SK-N-SH (cell line): ENCODE measurements around the gene RSRC1. TPM values are rescaled to one million over a fixed set of nuclear protein-coding genes. Genes with fewer than 3 reads are reported as not detected.

ENCODE experiments used
- CTCF ChIA-PET: fragments of 300-600, 350-600 bp; formaldehyde crosslinking; extraction: SDS; loops from one replicate; lab custom pipeline; 2021; lab: Yijun Ruan, JAX
- POLR2A ChIA-PET: fragments of 350-600 bp; sonication (Branson Sonifier 250); formaldehyde crosslinking; extraction: SDS; loops from one replicate; lab custom pipeline; 2020; ENCODE audit warnings: antibody characterized with exemption, inconsistent platforms; lab: Yijun Ruan, JAX
- DNase-seq: peaks from one replicate; pipeline ENCODE4 v3.0.0; 2012
- H2AFZ ChIP-seq: fragments of 200-600 bp; sonication (generic); 2 replicates; pipeline ENCODE4 v1.8.1; 2016; ENCODE audit warnings: antibody characterized with exemption, mild to moderate bottlenecking, low read depth
- H3F3A ChIP-seq: fragments of 200-600 bp; sonication (generic); replicated peaks from 2 replicates; pipeline ENCODE3; 2016; ENCODE audit warnings: antibody characterized with exemption, mild to moderate bottlenecking; ENCODE audit not compliant: insufficient read depth
- H3K27ac ChIP-seq, 2 experiments: fragments of 200-500 bp in 1 of 2; fragments of 200-600 bp in 1 of 2; sonication (Bioruptor generic) in 1 of 2; sonication (generic), shearing (Covaris generic) in 1 of 2; 2 replicates each; pipeline versions ENCODE4 v1.5.1 to v1.6.1; 2014 to 2016; ENCODE audit warnings: low read depth in 2 of 2, inconsistent platforms in 1 of 2, low read length in 1 of 2, mild to moderate bottlenecking in 1 of 2, mixed read lengths in 1 of 2
- H3K27me3 ChIP-seq: fragments of 200-600 bp; sonication (generic), shearing (Covaris generic); 2 replicates; pipeline ENCODE4 v1.6.1; 2016; ENCODE audit warnings: mixed run types; ENCODE audit not compliant: insufficient read depth
- H3K36me3 ChIP-seq, 2 experiments: fragments of 200-500 bp in 1 of 2; fragments of 200-600 bp in 1 of 2; sonication (Bioruptor generic) in 1 of 2; sonication (generic) in 1 of 2; replicated peaks in 1 of 2; 2 replicates each; pipeline versions ENCODE3 to v1.5.1; 2014 to 2016; ENCODE audit warnings: low read length in 1 of 2, mild to moderate bottlenecking in 1 of 2; ENCODE audit not compliant: insufficient read depth in 2 of 2, control insufficient read depth in 1 of 2
- H3K4me1 ChIP-seq, 2 experiments: fragments of 200-500 bp in 1 of 2; fragments of 200-600 bp in 1 of 2; sonication (Bioruptor generic) in 1 of 2; sonication (generic), shearing (Covaris generic) in 1 of 2; 2 replicates each; pipeline versions ENCODE4 v1.5.1 to v1.6.1; 2014 to 2016; ENCODE audit warnings: low read depth in 1 of 2, low read length in 1 of 2, mixed run types in 1 of 2; ENCODE audit not compliant: insufficient read depth in 2 of 2, control insufficient read depth in 1 of 2
- H3K4me2 ChIP-seq: fragments of 200-600 bp; sonication (generic), shearing (Covaris generic); 2 replicates; pipeline ENCODE4 v1.6.1; 2017; ENCODE audit warnings: mixed run types
- H3K4me3 ChIP-seq, 2 experiments: fragments of 200-500 bp in 1 of 2; fragments of 200-600 bp in 1 of 2; sonication (Bioruptor generic) in 1 of 2; sonication (generic), shearing (Covaris generic) in 1 of 2; 2 replicates each; pipeline versions ENCODE4 v1.5.1 to v1.8.1; 2014 to 2016; ENCODE audit warnings: low read depth in 2 of 2, inconsistent platforms in 1 of 2, low read length in 1 of 2, mild to moderate bottlenecking in 1 of 2, mixed read lengths in 1 of 2, moderate library complexity in 1 of 2
- H3K79me2 ChIP-seq: fragments of 200-600 bp; sonication (generic); 2 replicates; pipeline ENCODE4 v1.8.1; 2017; ENCODE audit warnings: mild to moderate bottlenecking; ENCODE audit not compliant: insufficient read depth
- H3K9ac ChIP-seq: fragments of 200-600 bp; sonication (generic); 2 replicates; pipeline ENCODE4 v1.6.1; 2017; ENCODE audit warnings: mixed run types
- H3K9me2 ChIP-seq: fragments of 200-600 bp; sonication (generic); 2 replicates; pipeline ENCODE4 v1.6.1; 2017; ENCODE audit warnings: mixed run types
- H3K9me3 ChIP-seq: fragments of 200-600 bp; sonication (generic); 2 replicates; pipeline ENCODE4 v1.6.1; 2017; ENCODE audit warnings: mixed run types, mild to moderate bottlenecking, moderate library complexity
- H4K20me1 ChIP-seq: fragments of 200-600 bp; sonication (generic); 2 replicates; pipeline ENCODE4 v1.6.1; 2017; ENCODE audit warnings: mild to moderate bottlenecking, mixed run types; ENCODE audit not compliant: insufficient read depth
- CHD2 ChIP-seq: fragments of 150-350 bp; IDR thresholded peaks from 2 replicates; pipeline ENCODE4 v1.6.1; 2018; ENCODE audit warnings: low read length; ENCODE audit not compliant: partially characterized antibody
- EP300 ChIP-seq, 2 experiments: IDR thresholded peaks; 2 replicates each; pipeline versions ENCODE4 v1.4.0 to v1.6.1; 2012; ENCODE audit warnings: borderline replicate concordance in 1 of 2, low read depth in 1 of 2, low read length in 1 of 2
- FOXM1 ChIP-seq: IDR thresholded peaks from 2 replicates; pipeline ENCODE4 v1.4.0; 2012; ENCODE audit warnings: low read depth, mild to moderate bottlenecking
- GATA2 ChIP-seq: sonication (generic); formaldehyde crosslinking; IDR thresholded peaks from 2 replicates; pipeline ENCODE4 v1.5.0; 2020; ENCODE audit warnings: mild to moderate bottlenecking, missing genetic modification reagents
- MXI1 ChIP-seq: IDR thresholded peaks from 2 replicates; pipeline ENCODE4 v1.6.1; 2012; ENCODE audit warnings: mild to moderate bottlenecking, low read depth, low read length, improper control_type of control experiment
- POLR2AphosphoS5 ChIP-seq: IDR thresholded peaks from 2 replicates; pipeline ENCODE4 v1.6.1; 2012; ENCODE audit warnings: low read depth, low read length
- RAD21 ChIP-seq: IDR thresholded peaks from 2 replicates; pipeline ENCODE4 v1.6.1; 2012; ENCODE audit warnings: mild to moderate bottlenecking, low read length
- REST ChIP-seq: IDR thresholded peaks from 2 replicates; pipeline ENCODE4 v1.6.1; 2012; ENCODE audit warnings: mild to moderate bottlenecking, low read depth, low read length, moderate library complexity
- YY1 ChIP-seq: IDR thresholded peaks from 2 replicates; pipeline ENCODE4 v1.4.0; 2012; ENCODE audit warnings: low read depth, mild to moderate bottlenecking
- WGBS: methylation state at CpG from one replicate; pipeline ENCODE4 v1.1.6; 2017; ENCODE audit warnings: low lambda C conversion rate; 5-methylcytosine and 5-hydroxymethylcytosine counted together
- polyA plus RNA-seq, 3 experiments: library from polyadenylated mRNA; depleted of rRNA; stranded (reverse); fragments of >200 nt; gene quantifications; 2 replicates each; pipeline ENCODE4 v1.2.3, GENCODE V29; 2012
- TF ChIP-seq, protein P1 (sequence below): IDR thresholded peaks from 2 replicates; pipeline ENCODE4 v1.4.0; 2012; ENCODE audit warnings: low read depth, borderline replicate concordance
- TF ChIP-seq, protein P2 (sequence below): fragments of 150-350 bp; IDR thresholded peaks from 2 replicates; pipeline ENCODE4 v1.6.1; 2016; ENCODE audit warnings: mild to moderate bottlenecking, low read depth, low read length
- TF ChIP-seq, protein P3 (sequence below): IDR thresholded peaks from 2 replicates; pipeline ENCODE4 v1.4.0; 2012; ENCODE audit warnings: low read depth

Gene RSRC1
- polyA plus RNA-seq, 1 of the 3 experiments (the other 2 are of a cell fraction) = 4.5 TPM

GRCh38 chr3:158451405-158452055, 341.6 kb downstream of the RSRC1 start:
- DNase-seq = no peak
- WGBS = 100% methylated on average over 1 of the region's 1 CpG
- Histone ChIP-seq H3K27me3 (no peaks in the 10 kb centered on the region), H3K36me3 (no peaks in the 10 kb centered on the region), H3K9me3 (no peaks in the 10 kb centered on the region), H3K27ac (no peak overlapping the region), H3F3A (peaks cover 4% of the 10 kb centered on the region), H3K4me1 (no peaks in the 10 kb centered on the region; a peak in 1 of 4 replicates), H3K9me2 (no peaks in the 10 kb centered on the region; the same call in 1 of the 2 replicates), H3K9ac (no peak overlapping the region), H4K20me1 (no peaks in the 10 kb centered on the region), H3K4me2 (no peak overlapping the region), H2AFZ (no peak overlapping the region), H3K79me2 (no peaks in the 10 kb centered on the region), H3K4me3 (no peak overlapping the region)
- CTCF ChIA-PET = interaction anchor here (0.6 to 1.1 kb wide), 2 partner anchors 15 to 1179 kb away, joined by 3 read pairs; no protein-coding TSS in a partner anchor
- TF ChIP-seq POLR2AphosphoS5 = no peak
- TF ChIP-seq CHD2 = no peak
- no peak for TF ChIP-seq EP300 (IDR thresholded peaks at IDR 0.05; ENCODE audit: borderline replicate concordance in 1 of 2, low read depth in 1 of 2, low read length in 1 of 2)
- TF ChIP-seq, protein P1, sequence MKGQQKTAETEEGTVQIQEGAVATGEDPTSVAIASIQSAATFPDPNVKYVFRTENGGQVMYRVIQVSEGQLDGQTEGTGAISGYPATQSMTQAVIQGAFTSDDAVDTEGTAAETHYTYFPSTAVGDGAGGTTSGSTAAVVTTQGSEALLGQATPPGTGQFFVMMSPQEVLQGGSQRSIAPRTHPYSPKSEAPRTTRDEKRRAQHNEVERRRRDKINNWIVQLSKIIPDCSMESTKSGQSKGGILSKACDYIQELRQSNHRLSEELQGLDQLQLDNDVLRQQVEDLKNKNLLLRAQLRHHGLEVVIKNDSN = no peak
- TF ChIP-seq FOXM1 = no peak
- TF ChIP-seq RAD21 = no peak
- TF ChIP-seq YY1 = no peak
- TF ChIP-seq REST = no peak
- TF ChIP-seq, protein P2, sequence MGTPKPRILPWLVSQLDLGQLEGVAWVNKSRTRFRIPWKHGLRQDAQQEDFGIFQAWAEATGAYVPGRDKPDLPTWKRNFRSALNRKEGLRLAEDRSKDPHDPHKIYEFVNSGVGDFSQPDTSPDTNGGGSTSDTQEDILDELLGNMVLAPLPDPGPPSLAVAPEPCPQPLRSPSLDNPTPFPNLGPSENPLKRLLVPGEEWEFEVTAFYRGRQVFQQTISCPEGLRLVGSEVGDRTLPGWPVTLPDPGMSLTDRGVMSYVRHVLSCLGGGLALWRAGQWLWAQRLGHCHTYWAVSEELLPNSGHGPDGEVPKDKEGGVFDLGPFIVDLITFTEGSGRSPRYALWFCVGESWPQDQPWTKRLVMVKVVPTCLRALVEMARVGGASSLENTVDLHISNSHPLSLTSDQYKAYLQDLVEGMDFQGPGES = no peak
- no peak for TF ChIP-seq GATA2 (CRISPR knock-in tag)
- TF ChIP-seq MXI1 = no peak
- TF ChIP-seq, protein P3, sequence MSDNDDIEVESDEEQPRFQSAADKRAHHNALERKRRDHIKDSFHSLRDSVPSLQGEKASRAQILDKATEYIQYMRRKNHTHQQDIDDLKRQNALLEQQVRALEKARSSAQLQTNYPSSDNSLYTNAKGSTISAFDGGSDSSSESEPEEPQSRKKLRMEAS = no peak
- POLR2A ChIA-PET = no interaction called here
